ENCODE results near the gene GSTM5.

GRCh38 chr1:109757936-109758786, 46.1 kb downstream of the GSTM5 start:
- TF ChIP-seq POLR2A (IDR thresholded peaks at IDR 0.05; ENCODE audit: low read depth, low read length) (no peak), POLR2AphosphoS5 (IDR thresholded peaks at IDR 0.05; ENCODE audit: low read depth, low read length) (no peak), TAF1 (IDR thresholded peaks at IDR 0.05; ENCODE audit: low read depth, low read length) (no peak)

All from GM12891 (cell line).